ENCODE measurements around the gene BEX2.
A peak's percentile ranks its signal among the peaks of the same experiment; 100 is the strongest.
"Not testable (repeated sequence)": the region's sequence is repeated elsewhere in the genome, so short reads cannot be mapped to it uniquely, and the experiment has no call there.

BEX2 gene

GRCh38 chrX:103310555-103311398 lies at the start of gene BEX2:
TSS of gene BEX2 (minus strand) at chrX:103310990. CDS start at chrX:103309976, 1,014 bp downstream.
- Histone ChIP-seq H3K27ac (ENCODE audit: low read depth, low read length) (no peak within 1 kb of the TSS), H3K4me3 (ENCODE audit: low read length) (peak within 1 kb of the TSS; percentile 42), H3K9ac (ENCODE audit: low read length) (no peak within 1 kb of the TSS)

GRCh38 chrX:103360092-103360491 lies 49.3 kb upstream of the BEX2 start:
- no peak overlapping the region for H3K4me3 ChIP-seq (ENCODE audit: low read length)
- no peaks in the 10 kb centered on the region for H3K36me3 ChIP-seq (ENCODE audit: control insufficient read depth, insufficient read depth, low read length)
- no peak overlapping the region for H3K9ac ChIP-seq (ENCODE audit: low read length)
- H3K27me3 ChIP-seq (ENCODE audit: control insufficient read depth, insufficient read depth, low read length), result no peaks in the 10 kb centered on the region
- H3K4me1 ChIP-seq (ENCODE audit: control insufficient read depth, insufficient read depth, low read length), result no peaks in the 10 kb centered on the region
- no peak overlapping the region for H3K27ac ChIP-seq (ENCODE audit: low read depth, low read length)

More at GRCh38 chrX:103310555-103311398, at the start of gene BEX2:
- Histone ChIP-seq H3K36me3 (ENCODE audit: control insufficient read depth, insufficient read depth, low read length) (no peaks in the 10 kb centered on the region), H3K27me3 (ENCODE audit: control insufficient read depth, insufficient read depth, low read length) (peaks cover 4% of the 10 kb centered on the region), H3K4me1 (ENCODE audit: control insufficient read depth, insufficient read depth, low read length) (no peaks in the 10 kb centered on the region)

GRCh38 chrX:103359605-103360004 lies 48.8 kb upstream of the BEX2 start:
- H3K27ac ChIP-seq (ENCODE audit: low read depth, low read length); H3K4me1 ChIP-seq (ENCODE audit: control insufficient read depth, insufficient read depth, low read length); H3K9ac ChIP-seq (ENCODE audit: low read length); H3K36me3 ChIP-seq (ENCODE audit: control insufficient read depth, insufficient read depth, low read length); H3K27me3 ChIP-seq (ENCODE audit: control insufficient read depth, insufficient read depth, low read length); H3K4me3 ChIP-seq (ENCODE audit: low read length): not testable (repeated sequence)

GRCh38 chrX:103357871-103358270 lies 47.1 kb upstream of the BEX2 start:
- no peaks in the 10 kb centered on the region for H3K36me3 ChIP-seq (ENCODE audit: control insufficient read depth, insufficient read depth, low read length)
- H3K4me3 ChIP-seq (ENCODE audit: low read length), result no peak overlapping the region
- H3K4me1 ChIP-seq (ENCODE audit: control insufficient read depth, insufficient read depth, low read length), result no peaks in the 10 kb centered on the region
- H3K9ac ChIP-seq (ENCODE audit: low read length), result no peak overlapping the region
- no peaks in the 10 kb centered on the region for H3K27me3 ChIP-seq (ENCODE audit: control insufficient read depth, insufficient read depth, low read length)
- no peak overlapping the region for H3K27ac ChIP-seq (ENCODE audit: low read depth, low read length)

GRCh38 chrX:103356858-103357257 lies 46.1 kb upstream of the BEX2 start:
- Histone ChIP-seq H3K9ac (ENCODE audit: low read length) (peak overlapping the region; percentile 54), H3K36me3 (ENCODE audit: control insufficient read depth, insufficient read depth, low read length) (no peaks in the 10 kb centered on the region), H3K4me3 (ENCODE audit: low read length) (peak overlapping the region; percentile 64), H3K4me1 (ENCODE audit: control insufficient read depth, insufficient read depth, low read length) (no peaks in the 10 kb centered on the region), H3K27ac (ENCODE audit: low read depth, low read length) (peak overlapping the region; percentile 81), H3K27me3 (ENCODE audit: control insufficient read depth, insufficient read depth, low read length) (no peaks in the 10 kb centered on the region)

GRCh38 chrX:103356130-103356798 lies 45.5 kb upstream of the BEX2 start, which contains the start of gene TCEAL9:
TSS of gene TCEAL9 (plus strand) at chrX:103356506. CDS start at chrX:103357685, 1,179 bp downstream.
- Histone ChIP-seq H3K4me1 (ENCODE audit: control insufficient read depth, insufficient read depth, low read length) (no peaks in the 10 kb centered on the region), H3K36me3 (ENCODE audit: control insufficient read depth, insufficient read depth, low read length) (no peaks in the 10 kb centered on the region), H3K27me3 (ENCODE audit: control insufficient read depth, insufficient read depth, low read length) (no peaks in the 10 kb centered on the region), H3K9ac (ENCODE audit: low read length) (peak within 1 kb of the TSS; percentile 54), H3K4me3 (ENCODE audit: low read length) (peak within 1 kb of the TSS; percentile 64), H3K27ac (ENCODE audit: low read depth, low read length) (peak within 1 kb of the TSS; percentile 81)

GRCh38 chrX:103347682-103348397 lies 37.0 kb upstream of the BEX2 start:
- no peaks in the 10 kb centered on the region for H3K36me3 ChIP-seq (ENCODE audit: control insufficient read depth, insufficient read depth, low read length)
- H3K4me1 ChIP-seq (ENCODE audit: control insufficient read depth, insufficient read depth, low read length), result no peaks in the 10 kb centered on the region
- no peaks in the 10 kb centered on the region for H3K27me3 ChIP-seq (ENCODE audit: control insufficient read depth, insufficient read depth, low read length)
- H3K9ac ChIP-seq (ENCODE audit: low read length), result no peak overlapping the region
- H3K4me3 ChIP-seq (ENCODE audit: low read length), result no peak overlapping the region
- H3K27ac ChIP-seq (ENCODE audit: low read depth, low read length), result no peak overlapping the region

GRCh38 chrX:103344606-103345005 lies 33.8 kb upstream of the BEX2 start:
- Histone ChIP-seq H3K4me1 (ENCODE audit: control insufficient read depth, insufficient read depth, low read length) (no peaks in the 10 kb centered on the region), H3K27ac (ENCODE audit: low read depth, low read length) (no peak overlapping the region), H3K4me3 (ENCODE audit: low read length) (no peak overlapping the region), H3K9ac (ENCODE audit: low read length) (no peak overlapping the region), H3K27me3 (ENCODE audit: control insufficient read depth, insufficient read depth, low read length) (no peaks in the 10 kb centered on the region), H3K36me3 (ENCODE audit: control insufficient read depth, insufficient read depth, low read length) (no peaks in the 10 kb centered on the region)

- H3K9ac ChIP-seq (ENCODE audit: low read length), result no peak overlapping the region
- no peak overlapping the region for H3K4me3 ChIP-seq (ENCODE audit: low read length)
- no peaks in the 10 kb centered on the region for H3K36me3 ChIP-seq (ENCODE audit: control insufficient read depth, insufficient read depth, low read length)
- H3K27ac ChIP-seq (ENCODE audit: low read depth, low read length), result no peak overlapping the region
- H3K27me3 ChIP-seq (ENCODE audit: control insufficient read depth, insufficient read depth, low read length), result no peaks in the 10 kb centered on the region
- H3K4me1 ChIP-seq (ENCODE audit: control insufficient read depth, insufficient read depth, low read length), result no peaks in the 10 kb centered on the region
Observed at GRCh38 chrX:103343105-103343504, 32.3 kb upstream of the BEX2 start.

GRCh38 chrX:103338663-103339062 lies 27.9 kb upstream of the BEX2 start:
- Histone ChIP-seq H3K27me3 (ENCODE audit: control insufficient read depth, insufficient read depth, low read length) (no peaks in the 10 kb centered on the region), H3K9ac (ENCODE audit: low read length) (no peak overlapping the region), H3K4me3 (ENCODE audit: low read length) (no peak overlapping the region), H3K4me1 (ENCODE audit: control insufficient read depth, insufficient read depth, low read length) (no peaks in the 10 kb centered on the region), H3K27ac (ENCODE audit: low read depth, low read length) (no peak overlapping the region), H3K36me3 (ENCODE audit: control insufficient read depth, insufficient read depth, low read length) (no peaks in the 10 kb centered on the region)

GRCh38 chrX:103330681-103331288 lies 20.0 kb upstream of the BEX2 start:
- H3K9ac ChIP-seq (ENCODE audit: low read length), result no peak overlapping the region
- H3K36me3 ChIP-seq (ENCODE audit: control insufficient read depth, insufficient read depth, low read length), result no peaks in the 10 kb centered on the region
- H3K4me1 ChIP-seq (ENCODE audit: control insufficient read depth, insufficient read depth, low read length), result no peaks in the 10 kb centered on the region
- no peak overlapping the region for H3K27ac ChIP-seq (ENCODE audit: low read depth, low read length)
- H3K27me3 ChIP-seq (ENCODE audit: control insufficient read depth, insufficient read depth, low read length), result peaks cover 5% of the 10 kb centered on the region
- peak overlapping the region; percentile 10 for H3K4me3 ChIP-seq (ENCODE audit: low read length)

GRCh38 chrX:103329991-103330390 lies 19.2 kb upstream of the BEX2 start, which contains the start of gene TCEAL7:
TSS of gene TCEAL7 (plus strand) at chrX:103330239. CDS start at chrX:103331404, 1,165 bp downstream.
- Histone ChIP-seq H3K4me3 (ENCODE audit: low read length) (peak within 1 kb of the TSS; percentile 29), H3K27ac (ENCODE audit: low read depth, low read length) (peak within 1 kb of the TSS; percentile 18), H3K27me3 (ENCODE audit: control insufficient read depth, insufficient read depth, low read length) (peaks cover 5% of the 10 kb centered on the region), H3K36me3 (ENCODE audit: control insufficient read depth, insufficient read depth, low read length) (no peaks in the 10 kb centered on the region), H3K9ac (ENCODE audit: low read length) (no peak within 1 kb of the TSS), H3K4me1 (ENCODE audit: control insufficient read depth, insufficient read depth, low read length) (no peaks in the 10 kb centered on the region)

Data from rectal smooth muscle tissue (tissue), 1 donor.